ENCODE measurements around the gene ABCA13.

ABCA13 gene

DNA sequence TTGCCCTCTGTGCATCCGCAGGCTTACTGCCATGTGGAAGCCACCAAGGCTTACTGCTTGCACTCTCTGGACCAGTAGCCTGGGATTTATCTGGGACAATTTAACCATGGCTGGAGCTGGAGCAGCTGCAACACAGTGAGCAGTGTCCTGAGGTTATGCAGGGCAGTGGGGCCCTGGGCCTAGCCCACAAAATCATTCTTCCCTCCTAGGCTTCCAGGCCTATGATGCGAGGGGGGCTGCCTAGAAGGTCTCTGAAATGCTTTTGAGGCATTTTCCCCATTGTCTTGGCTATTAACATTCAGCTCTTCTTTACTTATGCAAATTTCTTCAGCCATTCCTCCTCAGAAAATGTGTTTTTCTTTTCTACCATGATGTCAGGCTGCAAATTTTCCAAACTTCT lies 439.4 kb downstream of the ABCA13 start:
- H3K27me3 ChIP-seq (replicated peaks) = no peaks in the 10 kb centered on the region
- H3K4me3 ChIP-seq (ENCODE audit: low read depth, low read length) = no peak overlapping the region
- DNase-seq = no peak
- H3K36me3 ChIP-seq (replicated peaks) = no peaks in the 10 kb centered on the region
- in situ Hi-C loops (cut with HindIII; ENCODE audit: low pct_ligation_motif_present, low sequenced_read_pairs) = no loop called here
- TF ChIP-seq CTCF (IDR thresholded peaks at IDR 0.05; ENCODE audit: low read depth, low read length, missing control alignments) = no peak
- H3K27ac ChIP-seq = no peak overlapping the region

DNA sequence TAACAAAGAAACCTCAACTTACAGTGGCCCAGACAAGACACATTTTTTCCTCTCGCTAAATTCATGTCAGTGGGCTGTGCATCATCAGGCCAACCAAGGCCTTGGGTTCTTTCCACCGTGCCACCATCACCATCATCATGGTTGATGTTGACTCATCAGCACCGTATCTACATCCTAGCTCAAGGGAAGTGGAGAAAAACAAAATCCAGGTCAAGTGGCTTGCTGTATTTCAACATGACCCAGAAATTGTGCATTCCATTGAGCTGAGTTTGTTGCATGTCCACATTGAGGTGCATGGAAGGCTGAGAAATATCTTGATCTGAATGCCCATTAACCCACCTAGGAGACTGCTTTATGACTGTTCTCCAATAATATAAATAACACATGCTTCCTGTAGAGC lies 440.7 kb downstream of the ABCA13 start:
- Histone ChIP-seq H3K4me3 (ENCODE audit: low read depth, low read length) (no peak overlapping the region), H3K27me3 (replicated peaks) (no peaks in the 10 kb centered on the region), H3K36me3 (replicated peaks) (no peaks in the 10 kb centered on the region), H3K27ac (no peak overlapping the region)
- no peak for TF ChIP-seq CTCF (IDR thresholded peaks at IDR 0.05; ENCODE audit: low read depth, low read length, missing control alignments)
- in situ Hi-C loops (cut with HindIII; ENCODE audit: low pct_ligation_motif_present, low sequenced_read_pairs) = no loop called here
- peak; percentile 34 for DNase-seq

DNA sequence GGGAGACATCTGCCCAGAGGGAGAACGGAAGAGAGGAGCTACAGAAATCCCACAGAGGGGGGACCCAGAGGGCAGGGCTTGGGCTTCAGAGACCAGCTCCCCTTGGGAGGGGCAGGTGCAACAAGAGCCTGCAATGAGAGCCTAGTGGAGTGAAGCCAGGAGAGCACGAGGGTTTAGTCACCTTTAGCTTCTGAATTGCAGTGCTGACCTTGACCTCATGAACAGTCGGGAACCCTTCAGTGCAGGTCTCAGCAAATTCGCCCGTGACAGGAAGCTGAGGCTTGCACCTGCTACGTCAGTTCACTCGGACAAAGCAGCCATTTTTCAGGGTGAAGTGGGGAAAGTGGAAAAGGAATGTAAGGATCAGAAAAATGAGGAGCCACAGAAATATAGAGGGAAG lies 446.2 kb downstream of the ABCA13 start:
- H3K4me3 ChIP-seq (ENCODE audit: low read depth, low read length) = no peak overlapping the region
- H3K27ac ChIP-seq = no peak overlapping the region
- no peak for TF ChIP-seq CTCF (IDR thresholded peaks at IDR 0.05; ENCODE audit: low read depth, low read length, missing control alignments)
- in situ Hi-C loops (cut with HindIII; ENCODE audit: low pct_ligation_motif_present, low sequenced_read_pairs) = no loop called here
- no peaks in the 10 kb centered on the region for H3K36me3 ChIP-seq (replicated peaks)
- no peaks in the 10 kb centered on the region for H3K27me3 ChIP-seq (replicated peaks)
- no peak for DNase-seq

- Histone ChIP-seq H3K36me3 (replicated peaks) (no peaks in the 10 kb centered on the region), H3K27me3 (replicated peaks) (no peaks in the 10 kb centered on the region), H3K27ac (no peak overlapping the region), H3K4me3 (ENCODE audit: low read depth, low read length) (no peak overlapping the region)
- no peak for TF ChIP-seq CTCF (IDR thresholded peaks at IDR 0.05; ENCODE audit: low read depth, low read length, missing control alignments)
- DNase-seq = no peak
- in situ Hi-C loops (cut with HindIII; ENCODE audit: low pct_ligation_motif_present, low sequenced_read_pairs) = no loop called here
Measured at GRCh38 chr7:48617993-48618392, 446.7 kb downstream of the ABCA13 start.

- H3K27me3 ChIP-seq (replicated peaks) = no peaks in the 10 kb centered on the region
- no peak overlapping the region for H3K4me3 ChIP-seq (ENCODE audit: low read depth, low read length)
- in situ Hi-C loops (cut with HindIII; ENCODE audit: low pct_ligation_motif_present, low sequenced_read_pairs) = no loop called here
- H3K27ac ChIP-seq = no peak overlapping the region
- no peaks in the 10 kb centered on the region for H3K36me3 ChIP-seq (replicated peaks)
- TF ChIP-seq CTCF (IDR thresholded peaks at IDR 0.05; ENCODE audit: low read depth, low read length, missing control alignments) = no peak
- no peak for DNase-seq
Measured at GRCh38 chr7:48621076-48621475, 449.8 kb downstream of the ABCA13 start.

DNA sequence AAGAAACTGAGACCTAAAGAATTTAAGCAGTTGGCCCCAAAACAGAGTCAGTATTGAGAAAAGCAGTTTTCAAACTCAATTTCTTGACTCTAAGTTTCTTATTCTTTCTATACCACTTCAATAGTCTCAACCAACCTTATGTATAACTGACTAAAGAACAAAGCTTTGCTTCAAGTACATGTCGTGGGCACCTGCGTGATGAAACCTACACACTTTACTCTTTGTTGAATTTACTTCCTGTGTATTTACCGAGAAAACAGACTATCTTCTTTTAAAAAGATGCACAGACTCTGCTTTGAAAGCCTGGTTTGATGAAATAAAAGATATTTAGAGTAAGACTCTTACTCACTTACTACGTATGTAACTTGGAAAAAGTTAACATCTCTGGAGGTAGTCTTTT lies 455.9 kb downstream of the ABCA13 start:
- no peak overlapping the region for H3K27ac ChIP-seq
- in situ Hi-C loops (cut with HindIII; ENCODE audit: low pct_ligation_motif_present, low sequenced_read_pairs) = no loop called here
- H3K27me3 ChIP-seq (replicated peaks) = no peaks in the 10 kb centered on the region
- no peaks in the 10 kb centered on the region for H3K36me3 ChIP-seq (replicated peaks)
- no peak for TF ChIP-seq CTCF (IDR thresholded peaks at IDR 0.05; ENCODE audit: low read depth, low read length, missing control alignments)
- DNase-seq = no peak
- no peak overlapping the region for H3K4me3 ChIP-seq (ENCODE audit: low read depth, low read length)
